CD4-positive, alpha-beta T cell (primary cell): Measurements from ENCODE around the gene JADE3. TPM values are rescaled to one million over a fixed set of nuclear protein-coding genes. Genes with fewer than 3 reads are reported as not detected.

Experiments
- ATAC-seq: fragments of 200-7000 bp; cut with Tn5 transposase; one replicate; pipeline ENCODE4 v1.10.0; 2022; ENCODE audit warnings: mild to moderate bottlenecking; ENCODE audit not compliant: poor library complexity
- CTCF ChIA-PET: fragments of 350-600 bp; sonication (Branson Sonifier 250); formaldehyde crosslinking; loops from one replicate; lab custom pipeline; 2021; ENCODE audit warnings: antibody characterized with exemption, inconsistent platforms; lab: Charles Lee
- POLR2A ChIA-PET: fragments of 350-600 bp; sonication (Branson Sonifier 250); formaldehyde crosslinking; loops from one replicate; lab custom pipeline; 2021; ENCODE audit warnings: antibody characterized with exemption, inconsistent platforms; lab: Charles Lee
- DNase-seq, 14 experiments: peaks; one replicate each; pipeline ENCODE4 v3.0.0-alpha.2; 2013 to 2020; ENCODE audit warnings: mixed read lengths in 2 of 14
- H3K27ac ChIP-seq, 2 donors: one replicate each; pipeline versions ENCODE4 v1.5.1 to v1.7.0; 2013; ENCODE audit warnings: low read length in 2 of 2, low read depth in 1 of 2, mild to moderate bottlenecking in 1 of 2
- H3K27me3 ChIP-seq, 2 experiments: 1 replicate in 1 of 2; 2 replicates in 1 of 2; pipeline versions ENCODE4 v1.6.1 to v1.7.0; 2013; ENCODE audit warnings: low read length in 2 of 2, control low read depth in 1 of 2, mild to moderate bottlenecking in 1 of 2, moderate library complexity in 1 of 2; ENCODE audit not compliant: insufficient read depth in 2 of 2, control insufficient read depth in 1 of 2
- H3K36me3 ChIP-seq: one replicate; pipeline ENCODE4 v1.6.1; 2013; ENCODE audit warnings: low read length, control low read depth; ENCODE audit not compliant: insufficient read depth
- H3K4me1 ChIP-seq: one replicate; pipeline ENCODE4 v1.6.1; 2013; ENCODE audit warnings: low read length, control low read depth; ENCODE audit not compliant: insufficient read depth
- H3K4me3 ChIP-seq: one replicate; pipeline ENCODE4 v1.5.1; 2013; ENCODE audit warnings: mild to moderate bottlenecking, low read length, moderate library complexity
- H3K9me3 ChIP-seq, 2 experiments: 1 replicate in 1 of 2; 2 replicates in 1 of 2; pipeline versions ENCODE4 v1.6.1 to v1.7.0; 2013; ENCODE audit warnings: low read length in 2 of 2, mild to moderate bottlenecking in 2 of 2, control low read depth in 1 of 2, moderate library complexity in 1 of 2; ENCODE audit not compliant: control insufficient read depth in 1 of 2, insufficient read depth in 1 of 2
- H3K27ac Mint-ChIP-seq: one replicate; pipeline ENCODE4 v1.8.0; 2020; ENCODE audit warnings: mixed read lengths
- H3K27me3 Mint-ChIP-seq: one replicate; pipeline ENCODE4 v1.8.0; 2021; ENCODE audit warnings: mixed read lengths
- H3K36me3 Mint-ChIP-seq: one replicate; pipeline ENCODE4 v1.8.0; 2021; ENCODE audit warnings: low read depth, mixed read lengths
- H3K4me1 Mint-ChIP-seq: one replicate; pipeline ENCODE4 v1.8.0; 2021; ENCODE audit warnings: low read depth, mixed read lengths
- H3K4me3 Mint-ChIP-seq: one replicate; pipeline ENCODE4 v1.8.0; 2020; ENCODE audit warnings: mild to moderate bottlenecking, mixed read lengths
- H3K9me3 Mint-ChIP-seq: one replicate; pipeline ENCODE4 v1.8.0; 2020; ENCODE audit warnings: mixed read lengths
- intact Hi-C, 2 experiments: fragments of 100-400 bp; cut with DNase I in 1 of 2; cut with micrococcal nuclease in 1 of 2; formaldehyde crosslinking; loops; one replicate each; pipeline versions ENCODE4 v1.15.1 to v1.9.0; 2023 to 2025; cut with DNase I, micrococcal nuclease
- total RNA-seq, 174 experiments: library from RNA in 2 of 174; stranded (reverse) in 2 of 174; gene quantifications; one replicate each; pipeline ENCODE4 v1.2.3 and lab custom pipeline; 2021 to 2026
- TF ChIP-seq, protein P1 (sequence below): fragments of 200-600 bp; IDR thresholded peaks from one replicate; pipeline ENCODE4 v1.8.0; 2022; ENCODE audit warnings: antibody characterized with exemption, mild to moderate bottlenecking

JADE3 gene
- total RNA-seq, 2 experiments from 2014 or later, result 0.05 to 0.20 TPM

DNA sequence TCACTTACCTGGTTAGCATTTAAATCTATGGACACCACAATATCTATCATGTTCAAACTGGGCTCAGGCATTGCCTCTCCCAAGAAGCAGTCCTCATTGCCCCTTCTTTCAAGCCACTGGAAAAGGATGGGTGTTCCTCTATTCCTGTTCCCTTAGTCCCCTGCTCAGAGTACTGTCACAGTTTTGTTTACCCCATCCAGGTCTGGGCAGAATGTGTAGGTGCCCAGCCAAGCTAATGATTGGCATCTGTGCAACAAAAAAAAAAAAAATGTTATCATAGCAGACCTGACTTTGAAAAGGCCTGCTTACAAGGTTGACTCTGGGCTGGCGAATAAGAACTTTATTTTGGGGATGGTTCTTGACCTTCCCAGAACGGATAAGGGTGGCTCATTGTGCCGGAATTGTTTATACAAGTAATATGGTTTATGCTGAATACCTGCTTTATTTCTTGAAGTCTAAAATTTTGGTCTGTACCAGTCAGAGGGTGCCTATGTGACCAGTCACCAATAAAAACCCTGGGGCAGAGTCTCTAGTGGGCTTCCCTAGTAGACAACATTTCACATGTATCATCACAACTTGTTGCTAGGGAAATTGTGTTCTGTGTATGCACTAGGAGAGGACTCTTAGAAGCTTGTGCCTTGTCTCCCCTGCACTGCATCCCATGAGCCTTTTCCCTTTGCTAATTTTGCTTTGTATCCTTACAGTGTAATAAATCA, 47.9 kb downstream of the JADE3 start:
- H3K9me3 Mint-ChIP-seq, result no peaks in the 10 kb centered on the region
- H3K36me3 Mint-ChIP-seq, result no peaks in the 10 kb centered on the region
- H3K4me1 ChIP-seq, result no peaks in the 10 kb centered on the region
- TF ChIP-seq, protein P1, sequence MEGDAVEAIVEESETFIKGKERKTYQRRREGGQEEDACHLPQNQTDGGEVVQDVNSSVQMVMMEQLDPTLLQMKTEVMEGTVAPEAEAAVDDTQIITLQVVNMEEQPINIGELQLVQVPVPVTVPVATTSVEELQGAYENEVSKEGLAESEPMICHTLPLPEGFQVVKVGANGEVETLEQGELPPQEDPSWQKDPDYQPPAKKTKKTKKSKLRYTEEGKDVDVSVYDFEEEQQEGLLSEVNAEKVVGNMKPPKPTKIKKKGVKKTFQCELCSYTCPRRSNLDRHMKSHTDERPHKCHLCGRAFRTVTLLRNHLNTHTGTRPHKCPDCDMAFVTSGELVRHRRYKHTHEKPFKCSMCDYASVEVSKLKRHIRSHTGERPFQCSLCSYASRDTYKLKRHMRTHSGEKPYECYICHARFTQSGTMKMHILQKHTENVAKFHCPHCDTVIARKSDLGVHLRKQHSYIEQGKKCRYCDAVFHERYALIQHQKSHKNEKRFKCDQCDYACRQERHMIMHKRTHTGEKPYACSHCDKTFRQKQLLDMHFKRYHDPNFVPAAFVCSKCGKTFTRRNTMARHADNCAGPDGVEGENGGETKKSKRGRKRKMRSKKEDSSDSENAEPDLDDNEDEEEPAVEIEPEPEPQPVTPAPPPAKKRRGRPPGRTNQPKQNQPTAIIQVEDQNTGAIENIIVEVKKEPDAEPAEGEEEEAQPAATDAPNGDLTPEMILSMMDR, result no peak
- CTCF ChIA-PET, result no interaction called here
- no peak overlapping the region for H3K27ac ChIP-seq
- no peaks in the 10 kb centered on the region for H3K36me3 ChIP-seq
- no peak for DNase-seq
- H3K9me3 ChIP-seq, result no peaks in the 10 kb centered on the region
- H3K27ac Mint-ChIP-seq, result no peak overlapping the region
- intact Hi-C loops, result no loop called here
- H3K27me3 ChIP-seq, result no peaks in the 10 kb centered on the region
- H3K4me3 ChIP-seq, result no peak overlapping the region
- H3K4me1 Mint-ChIP-seq, result no peaks in the 10 kb centered on the region
- POLR2A ChIA-PET, result no interaction called here
- no peak for ATAC-seq
- no peaks in the 10 kb centered on the region for H3K27me3 Mint-ChIP-seq
- H3K4me3 Mint-ChIP-seq, result no peak overlapping the region

DNA sequence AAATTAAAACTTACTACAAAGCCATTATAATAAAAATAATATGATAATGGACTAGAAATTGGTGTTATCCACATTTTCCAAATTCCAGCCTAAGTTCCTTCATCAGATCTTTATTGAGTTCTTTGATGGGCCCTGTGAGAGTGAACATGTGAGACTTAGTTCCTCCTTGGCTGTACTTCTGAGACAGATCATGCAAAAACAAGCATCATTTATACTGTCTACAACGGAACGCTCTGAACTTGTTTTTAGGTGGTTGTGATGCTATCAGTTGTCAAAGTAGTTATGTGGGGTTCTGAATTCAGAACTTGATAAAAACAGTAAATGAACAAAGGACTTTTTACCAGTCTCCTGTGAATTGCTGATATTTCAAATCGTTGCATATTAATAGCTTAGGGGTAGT, 48.9 kb downstream of the JADE3 start:
- H3K27me3 ChIP-seq, result no peaks in the 10 kb centered on the region
- ATAC-seq (no peak), DNase-seq (no peak)
- H3K4me3 ChIP-seq, result no peak overlapping the region
- H3K4me3 Mint-ChIP-seq, result no peak overlapping the region
- no peaks in the 10 kb centered on the region for H3K36me3 Mint-ChIP-seq
- POLR2A ChIA-PET, result no interaction called here
- H3K27ac Mint-ChIP-seq, result no peak overlapping the region
- no peaks in the 10 kb centered on the region for H3K4me1 Mint-ChIP-seq
- no peak overlapping the region for H3K27ac ChIP-seq
- no peaks in the 10 kb centered on the region for H3K9me3 ChIP-seq
- no peaks in the 10 kb centered on the region for H3K4me1 ChIP-seq
- H3K9me3 Mint-ChIP-seq, result no peaks in the 10 kb centered on the region
- CTCF ChIA-PET, result no interaction called here
- TF ChIP-seq, protein P1, result no peak
- no peaks in the 10 kb centered on the region for H3K27me3 Mint-ChIP-seq
- H3K36me3 ChIP-seq, result no peaks in the 10 kb centered on the region
- intact Hi-C loops, result no loop called here

DNA sequence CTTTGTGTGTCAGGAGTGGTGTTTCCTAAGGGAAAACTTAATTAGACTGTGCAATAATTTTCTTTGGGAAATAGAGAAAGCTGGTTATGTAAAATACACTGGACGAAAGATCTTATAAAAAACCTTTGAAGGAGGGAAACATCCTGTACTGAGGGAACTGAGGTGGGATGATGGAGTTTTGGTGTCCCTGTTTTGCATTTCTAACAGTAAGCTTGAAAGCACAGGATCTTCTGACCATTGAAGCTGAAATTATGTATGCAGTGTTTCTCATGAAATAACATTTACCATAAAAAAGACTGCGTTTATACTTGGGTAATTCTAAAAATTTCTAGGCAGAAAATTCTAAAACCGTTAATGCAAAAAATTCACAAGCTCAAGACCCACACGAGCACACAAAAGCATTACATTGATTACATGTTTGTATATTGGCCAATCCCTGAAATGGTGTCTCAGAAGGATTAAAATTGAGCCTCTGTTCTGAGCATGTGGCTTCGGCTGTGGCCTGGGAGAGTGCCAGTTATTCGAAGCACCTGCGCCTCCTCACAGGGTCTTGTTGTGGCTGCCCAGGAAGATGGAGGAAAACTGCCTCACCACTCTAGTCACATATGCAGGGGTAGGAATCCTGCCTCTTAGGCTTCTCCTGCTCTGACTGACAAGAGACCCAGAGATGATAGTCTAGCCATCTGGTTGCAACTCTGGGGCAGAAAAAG, 49.5 kb downstream of the JADE3 start:
- Histone ChIP-seq H3K36me3 (no peaks in the 10 kb centered on the region), H3K4me1 (no peaks in the 10 kb centered on the region), H3K27ac (no peak overlapping the region), H3K4me3 (no peak overlapping the region), H3K27me3 (no peaks in the 10 kb centered on the region), H3K9me3 (no peaks in the 10 kb centered on the region)
- Mint-ChIP-seq H3K4me1 (no peaks in the 10 kb centered on the region), H3K9me3 (no peaks in the 10 kb centered on the region), H3K27me3 (no peaks in the 10 kb centered on the region), H3K4me3 (no peak overlapping the region), H3K36me3 (no peaks in the 10 kb centered on the region), H3K27ac (no peak overlapping the region)
- DNase-seq (no peak), ATAC-seq (no peak)
- ChIA-PET CTCF (no interaction called here), POLR2A (no interaction called here)
- TF ChIP-seq, protein P1, result no peak
- intact Hi-C loops, result no loop called here
